Endothelial cell of umbilical vein (primary cell): ENCODE measurements around the gene SH3PXD2B.

Experiments
- EZH2 ChIP-seq: IDR thresholded peaks from 2 replicates; pipeline ENCODE4 v1.6.1; 2012; ENCODE audit warnings: borderline replicate concordance, low read depth, mild to moderate bottlenecking, moderate library complexity, low read length, inconsistent platforms; ENCODE audit not compliant: severe bottlenecking
- TF ChIP-seq, protein P1 (sequence below), 2 donors: IDR thresholded peaks; 1 replicate in 1 of 2; 2 replicates in 1 of 2; pipeline ENCODE4 v1.5.1; 2011; ENCODE audit warnings: low read length in 2 of 2, mild to moderate bottlenecking in 2 of 2, moderate library complexity in 2 of 2, control low read depth in 1 of 2, inconsistent platforms in 1 of 2, low read depth in 1 of 2; ENCODE audit not compliant: insufficient read depth in 1 of 2; ENCODE audit errors: extremely low read depth in 1 of 2
- TF ChIP-seq, protein P2 (sequence below): IDR thresholded peaks from 2 replicates; pipeline ENCODE4 v1.6.1; 2011; ENCODE audit not compliant: insufficient read depth, insufficient read length

DNA sequence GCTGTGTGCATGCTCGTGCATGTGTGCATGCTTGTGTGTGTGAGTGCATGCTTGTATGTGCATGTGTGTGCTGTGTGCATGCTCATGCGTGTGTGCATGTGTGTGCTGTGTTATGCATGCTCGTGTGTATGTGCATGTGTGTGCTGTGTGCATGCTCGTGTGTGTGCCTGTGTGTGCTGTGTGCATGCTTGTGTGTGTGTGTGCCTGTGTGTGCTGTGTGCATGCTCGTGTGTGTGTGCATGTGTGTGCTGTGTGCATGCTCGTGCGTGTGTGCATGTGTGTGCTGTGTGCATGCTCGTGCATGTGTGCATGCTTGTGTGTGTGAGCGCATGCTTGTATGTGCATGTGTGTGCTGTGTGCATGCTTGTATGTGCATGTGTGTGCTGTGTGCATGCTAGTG lies 30.3 kb upstream of the SH3PXD2B start:
- TF ChIP-seq, protein P1, sequence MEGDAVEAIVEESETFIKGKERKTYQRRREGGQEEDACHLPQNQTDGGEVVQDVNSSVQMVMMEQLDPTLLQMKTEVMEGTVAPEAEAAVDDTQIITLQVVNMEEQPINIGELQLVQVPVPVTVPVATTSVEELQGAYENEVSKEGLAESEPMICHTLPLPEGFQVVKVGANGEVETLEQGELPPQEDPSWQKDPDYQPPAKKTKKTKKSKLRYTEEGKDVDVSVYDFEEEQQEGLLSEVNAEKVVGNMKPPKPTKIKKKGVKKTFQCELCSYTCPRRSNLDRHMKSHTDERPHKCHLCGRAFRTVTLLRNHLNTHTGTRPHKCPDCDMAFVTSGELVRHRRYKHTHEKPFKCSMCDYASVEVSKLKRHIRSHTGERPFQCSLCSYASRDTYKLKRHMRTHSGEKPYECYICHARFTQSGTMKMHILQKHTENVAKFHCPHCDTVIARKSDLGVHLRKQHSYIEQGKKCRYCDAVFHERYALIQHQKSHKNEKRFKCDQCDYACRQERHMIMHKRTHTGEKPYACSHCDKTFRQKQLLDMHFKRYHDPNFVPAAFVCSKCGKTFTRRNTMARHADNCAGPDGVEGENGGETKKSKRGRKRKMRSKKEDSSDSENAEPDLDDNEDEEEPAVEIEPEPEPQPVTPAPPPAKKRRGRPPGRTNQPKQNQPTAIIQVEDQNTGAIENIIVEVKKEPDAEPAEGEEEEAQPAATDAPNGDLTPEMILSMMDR (IDR thresholded peaks at IDR 0.05; ENCODE audit: extremely low read depth in 1 of 2, insufficient read depth in 1 of 2, low read depth in 1 of 2, low read length in 2 of 2) = no peak
- TF ChIP-seq EZH2 = no peak
- TF ChIP-seq, protein P2, sequence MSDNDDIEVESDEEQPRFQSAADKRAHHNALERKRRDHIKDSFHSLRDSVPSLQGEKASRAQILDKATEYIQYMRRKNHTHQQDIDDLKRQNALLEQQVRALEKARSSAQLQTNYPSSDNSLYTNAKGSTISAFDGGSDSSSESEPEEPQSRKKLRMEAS = no peak
